ENCODE results near the gene YARS1.

DNA sequence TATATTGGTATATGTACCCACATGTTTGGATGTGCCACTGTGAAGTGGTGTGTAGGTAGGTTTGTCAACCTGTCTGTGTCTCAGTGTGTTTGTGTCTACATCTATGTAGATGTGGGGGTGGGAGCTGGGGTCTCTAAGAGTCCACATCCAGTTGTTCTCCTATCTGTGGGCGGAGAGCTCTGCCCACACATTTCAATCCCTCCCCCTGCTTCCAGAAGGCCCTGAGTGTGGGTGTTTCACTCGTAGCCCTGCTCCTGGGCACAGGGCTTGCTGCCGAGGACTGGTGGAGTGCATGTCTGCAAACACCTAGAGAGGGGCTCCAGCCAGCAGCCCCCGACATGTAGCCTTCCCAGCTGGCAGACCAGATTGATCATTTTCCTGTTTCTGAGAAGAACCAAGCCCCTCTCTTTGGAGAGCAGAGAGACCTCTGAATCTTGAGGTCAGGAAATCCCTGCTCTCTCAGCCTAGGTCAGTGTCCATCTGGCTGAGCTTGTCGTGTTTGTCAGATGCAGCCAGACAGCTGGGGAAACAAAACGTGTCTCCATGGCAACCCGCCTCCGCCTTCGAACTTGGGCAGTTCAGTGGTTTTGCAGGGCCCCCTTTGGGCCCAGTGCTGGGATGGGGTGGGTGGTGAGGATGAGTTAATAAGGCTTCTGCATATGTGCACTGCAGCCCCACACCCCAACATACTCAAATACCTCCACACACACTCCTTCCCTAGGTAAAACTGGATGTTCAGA is 83.4 kb downstream of the YARS1 start:
- TF ChIP-seq SP1 (IDR thresholded peaks at IDR 0.05; ENCODE audit: low read depth) (no peak), POLR2A (IDR thresholded peaks at IDR 0.05; ENCODE audit: borderline replicate concordance, extremely low read depth, insufficient read depth, insufficient read length) (no peak), ZNF274 (IDR thresholded peaks at IDR 0.05; ENCODE audit: low read depth, low read length) (no peak), EZH2 (IDR thresholded peaks at IDR 0.05) (no peak), RAD21 (IDR thresholded peaks at IDR 0.05; ENCODE audit: low read depth) (no peak), JUND (IDR thresholded peaks at IDR 0.05) (no peak), ZFX (IDR thresholded peaks at IDR 0.05) (no peak)
- TF ChIP-seq, protein P1, sequence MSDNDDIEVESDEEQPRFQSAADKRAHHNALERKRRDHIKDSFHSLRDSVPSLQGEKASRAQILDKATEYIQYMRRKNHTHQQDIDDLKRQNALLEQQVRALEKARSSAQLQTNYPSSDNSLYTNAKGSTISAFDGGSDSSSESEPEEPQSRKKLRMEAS (IDR thresholded peaks at IDR 0.05), result no peak
- TF ChIP-seq, protein P2, sequence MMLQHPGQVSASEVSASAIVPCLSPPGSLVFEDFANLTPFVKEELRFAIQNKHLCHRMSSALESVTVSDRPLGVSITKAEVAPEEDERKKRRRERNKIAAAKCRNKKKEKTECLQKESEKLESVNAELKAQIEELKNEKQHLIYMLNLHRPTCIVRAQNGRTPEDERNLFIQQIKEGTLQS (IDR thresholded peaks at IDR 0.05), result no peak
- TF ChIP-seq, protein P3, sequence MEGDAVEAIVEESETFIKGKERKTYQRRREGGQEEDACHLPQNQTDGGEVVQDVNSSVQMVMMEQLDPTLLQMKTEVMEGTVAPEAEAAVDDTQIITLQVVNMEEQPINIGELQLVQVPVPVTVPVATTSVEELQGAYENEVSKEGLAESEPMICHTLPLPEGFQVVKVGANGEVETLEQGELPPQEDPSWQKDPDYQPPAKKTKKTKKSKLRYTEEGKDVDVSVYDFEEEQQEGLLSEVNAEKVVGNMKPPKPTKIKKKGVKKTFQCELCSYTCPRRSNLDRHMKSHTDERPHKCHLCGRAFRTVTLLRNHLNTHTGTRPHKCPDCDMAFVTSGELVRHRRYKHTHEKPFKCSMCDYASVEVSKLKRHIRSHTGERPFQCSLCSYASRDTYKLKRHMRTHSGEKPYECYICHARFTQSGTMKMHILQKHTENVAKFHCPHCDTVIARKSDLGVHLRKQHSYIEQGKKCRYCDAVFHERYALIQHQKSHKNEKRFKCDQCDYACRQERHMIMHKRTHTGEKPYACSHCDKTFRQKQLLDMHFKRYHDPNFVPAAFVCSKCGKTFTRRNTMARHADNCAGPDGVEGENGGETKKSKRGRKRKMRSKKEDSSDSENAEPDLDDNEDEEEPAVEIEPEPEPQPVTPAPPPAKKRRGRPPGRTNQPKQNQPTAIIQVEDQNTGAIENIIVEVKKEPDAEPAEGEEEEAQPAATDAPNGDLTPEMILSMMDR (IDR thresholded peaks at IDR 0.05 in 2 of 3, conservative IDR thresholded peaks at IDR 0.05 in 1 of 3; ENCODE audit: borderline replicate concordance in 1 of 3, insufficient read depth in 1 of 3, low read depth in 2 of 3, low read length in 2 of 3), result no peak
